Activated CD8-positive, alpha-beta T cell treated with anti-CD3 and anti-CD28 coated beads for 36 hours (primary cell): ENCODE data around the gene ZC3H10. TPM values are rescaled to one million over a fixed set of nuclear protein-coding genes. Genes with fewer than 3 reads are reported as not detected.

Experiments used
- ATAC-seq: fragments of 200-7000 bp; cut with Tn5 transposase; one replicate; pipeline ENCODE4 v1.10.0; 2021; ENCODE audit warnings: mild to moderate bottlenecking, moderate library complexity
- CTCF ChIA-PET: fragments of 350-600 bp; sonication (Branson Sonifier 250); formaldehyde crosslinking; loops from one replicate; lab custom pipeline; 2021; ENCODE audit warnings: antibody characterized with exemption; lab: Charles Lee
- POLR2A ChIA-PET: fragments of 350-600 bp; sonication (Branson Sonifier 250); formaldehyde crosslinking; loops from one replicate; lab custom pipeline; 2021; ENCODE audit warnings: antibody characterized with exemption; lab: Charles Lee
- DNase-seq: peaks from one replicate; pipeline ENCODE4 v3.0.0-alpha.2; 2020
- H3K27ac Mint-ChIP-seq: one replicate; pipeline ENCODE4 v1.8.0; 2021; ENCODE audit warnings: mild to moderate bottlenecking, mixed read lengths
- H3K27me3 Mint-ChIP-seq: one replicate; pipeline ENCODE4 v1.8.0; 2021; ENCODE audit warnings: mixed read lengths
- H3K36me3 Mint-ChIP-seq: one replicate; pipeline ENCODE4 v1.8.0; 2021; ENCODE audit warnings: low read depth, mixed read lengths
- H3K4me1 Mint-ChIP-seq: one replicate; pipeline ENCODE4 v1.8.0; 2021; ENCODE audit warnings: low read depth, mixed read lengths
- H3K4me3 Mint-ChIP-seq: one replicate; pipeline ENCODE4 v1.8.0; 2021; ENCODE audit warnings: mild to moderate bottlenecking, moderate library complexity, mixed read lengths
- H3K9me3 Mint-ChIP-seq: one replicate; pipeline ENCODE4 v1.8.0; 2021; ENCODE audit warnings: mixed read lengths
- CTCF ChIP-seq: fragments of 200-600 bp; IDR thresholded peaks from one replicate; pipeline ENCODE4 v1.8.0; 2022; ENCODE audit warnings: antibody characterized with exemption, mild to moderate bottlenecking
- intact Hi-C: fragments of 100-400 bp; cut with micrococcal nuclease; formaldehyde crosslinking; loops from one replicate; pipeline ENCODE4 v1.10.0; 2022
- total RNA-seq, 2 experiments: library from RNA; stranded (reverse); gene quantifications; one replicate each; pipeline ENCODE4 v1.2.3, GENCODE V29; 2021

The ZC3H10 gene
- total RNA-seq, 2 experiments from 2014 or later: 6.8 to 7.2 TPM

- ATAC-seq: no peak
- Mint-ChIP-seq H3K4me1 (peaks cover 43% of the 10 kb centered on the region), H3K9me3 (no peaks in the 10 kb centered on the region), H3K27me3 (no peaks in the 10 kb centered on the region), H3K27ac (peak overlapping the region; percentile 99), H3K36me3 (peaks cover 31% of the 10 kb centered on the region), H3K4me3 (peak overlapping the region; percentile 95)
- CTCF ChIA-PET: interaction anchor here (0.8 to 8.1 kb wide), 7 partner anchors 12 to 364 kb away, joined by 3 to 53 read pairs (median 5); no protein-coding TSS in a partner anchor
- intact Hi-C loops: loop anchor here (2.0 kb wide), 1 partner anchor 60 kb away; no protein-coding TSS in a partner anchor
- no peak for DNase-seq
- TF ChIP-seq CTCF: no peak
- POLR2A ChIA-PET: interaction anchor here (1.6 to 9.1 kb wide), 9 partner anchors 11 to 203 kb away, joined by 3 to 162 read pairs (median 15); partner anchors contain the start of genes ERBB3, ESYT1, PYM1 and RPL41
These were observed 15.4 kb upstream of the ZC3H10 start for GRCh38 chr12:56102683-56103065.

DNA sequence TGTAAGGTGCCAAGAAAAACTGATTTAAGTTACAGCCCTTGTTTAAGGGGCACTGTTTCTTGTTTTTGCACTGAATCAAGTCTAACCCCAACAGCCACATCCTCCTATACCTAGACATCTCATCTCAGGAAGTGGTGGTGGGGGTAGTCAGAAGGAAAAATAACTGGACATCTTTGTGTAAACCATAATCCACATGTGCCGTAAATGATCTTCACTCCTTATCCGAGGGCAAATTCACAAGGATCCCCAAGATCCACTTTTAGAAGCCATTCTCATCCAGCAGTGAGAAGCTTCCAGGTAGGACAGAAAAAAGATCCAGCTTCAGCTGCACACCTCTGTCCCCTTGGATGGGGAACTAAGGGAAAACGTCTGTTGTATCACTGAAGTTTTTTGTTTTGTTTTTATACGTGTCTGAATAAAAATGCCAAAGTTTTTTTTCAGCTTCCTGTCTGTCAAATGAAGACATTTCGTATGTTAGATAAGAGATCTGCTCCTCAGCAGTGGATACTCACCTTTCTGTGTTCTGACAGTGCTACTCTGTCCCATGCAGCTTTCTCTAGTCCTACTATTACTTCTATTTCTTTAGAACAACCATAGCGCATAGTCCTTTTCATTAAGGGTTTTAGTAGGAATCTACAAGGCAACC, 14.9 kb upstream of the ZC3H10 start:
- Mint-ChIP-seq H3K36me3 (peaks cover 34% of the 10 kb centered on the region), H3K4me1 (peaks cover 46% of the 10 kb centered on the region), H3K27me3 (no peaks in the 10 kb centered on the region), H3K4me3 (peak overlapping the region; percentile 95), H3K9me3 (no peaks in the 10 kb centered on the region), H3K27ac (peak overlapping the region; percentile 99)
- ATAC-seq (no peak), DNase-seq (peak; percentile 25)
- intact Hi-C loops: loop anchor here (2.0 kb wide), 1 partner anchor 60 kb away; no protein-coding TSS in a partner anchor
- ChIA-PET POLR2A (interaction anchor here (1.2 to 9.1 kb wide), 14 partner anchors 8 to 210 kb away, joined by 3 to 162 read pairs (median 8); partner anchors contain the start of genes ERBB3, ESYT1, PYM1 and RPL41), CTCF (interaction anchor here (0.8 to 8.1 kb wide), 9 partner anchors 12 to 107 kb away, joined by 3 to 53 read pairs (median 7); partner anchors contain the start of genes ERBB3, SUOX and ZC3H10)
- TF ChIP-seq CTCF: no peak

- peaks cover 39% of the 10 kb centered on the region for H3K36me3 Mint-ChIP-seq
- ATAC-seq: peak; percentile 1
- H3K27ac Mint-ChIP-seq: peak overlapping the region; percentile 99
- no peak for DNase-seq
- H3K9me3 Mint-ChIP-seq: no peaks in the 10 kb centered on the region
- H3K4me3 Mint-ChIP-seq: peak overlapping the region; percentile 95
- intact Hi-C loops: loop anchor here (1.0 to 2.0 kb wide), 2 partner anchors 49 to 61 kb away; partner anchors contain the start of gene MYL6B
- no peak for TF ChIP-seq CTCF
- no peaks in the 10 kb centered on the region for H3K27me3 Mint-ChIP-seq
- POLR2A ChIA-PET: interaction anchor here (0.7 to 9.1 kb wide), 21 partner anchors 9 to 373 kb away, joined by 3 to 162 read pairs (median 7); partner anchors contain the start of genes ERBB3, ESYT1, PYM1 and RAB5B
- H3K4me1 Mint-ChIP-seq: peaks cover 47% of the 10 kb centered on the region
- CTCF ChIA-PET: interaction anchor here (0.8 to 8.1 kb wide), 17 partner anchors 10 to 164 kb away, joined by 3 to 53 read pairs (median 6); partner anchors contain the start of genes ERBB3, ESYT1, SUOX and ZC3H10
These were observed 14.3 kb upstream of the ZC3H10 start for GRCh38 chr12:56103823-56104108.

DNA sequence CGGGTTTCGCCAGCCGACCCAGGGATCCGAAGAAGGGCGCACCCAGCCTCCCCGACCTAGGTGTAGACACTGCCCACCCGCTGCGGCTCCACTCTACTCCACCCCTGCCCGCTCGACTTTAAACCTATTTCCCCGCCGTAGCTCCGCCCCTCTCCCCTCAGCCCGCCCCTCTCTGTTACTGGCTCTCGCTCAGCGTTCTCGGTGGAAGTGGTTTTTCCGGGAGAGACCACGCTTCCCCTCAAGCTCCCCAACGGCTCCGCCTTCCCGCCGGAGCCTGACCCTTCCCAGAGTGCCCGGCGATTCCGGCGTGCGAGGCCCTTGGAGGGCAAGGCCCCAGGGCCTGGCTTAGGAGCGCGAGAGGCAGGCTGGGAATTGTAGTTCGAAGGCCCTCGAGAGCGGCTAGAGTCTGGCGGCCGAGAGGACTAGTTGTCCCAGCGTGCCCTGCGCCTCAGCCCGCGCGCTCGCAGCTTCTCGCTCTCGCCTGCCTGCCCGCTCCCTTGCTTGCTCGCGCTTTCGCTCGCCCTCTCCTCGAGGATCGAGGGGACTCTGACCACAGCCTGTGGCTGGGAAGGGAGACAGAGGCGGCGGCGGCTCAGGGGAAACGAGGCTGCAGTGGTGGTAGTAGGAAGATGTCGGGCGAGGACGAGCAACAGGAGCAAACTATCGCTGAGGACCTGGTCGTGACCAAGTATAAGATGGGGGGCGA, 13.8 kb upstream of the ZC3H10 start, which contains the start of gene PA2G4:
Gene PA2G4, plus strand, starts transcription at position 451 of the 706 bp plus-strand sequence. Its CDS starts 179 bp downstream, at position 630.
- Mint-ChIP-seq H3K9me3 (no peaks in the 10 kb centered on the region), H3K4me1 (peaks cover 47% of the 10 kb centered on the region), H3K27ac (peak within 1 kb of the TSS; percentile 99), H3K27me3 (no peaks in the 10 kb centered on the region), H3K4me3 (peak within 1 kb of the TSS; percentile 95), H3K36me3 (peaks cover 43% of the 10 kb centered on the region)
- POLR2A ChIA-PET: interaction anchor here (0.5 to 9.1 kb wide), 25 partner anchors 9 to 385 kb away, joined by 3 to 162 read pairs (median 7); partner anchors contain the start of genes ERBB3, ESYT1, PYM1 and RAB5B
- intact Hi-C loops: loop anchor here (1.0 kb wide), 1 partner anchor 48 kb away; the partner anchor contains the start of gene MYL6B
- DNase-seq (peak; percentile 100), ATAC-seq (peak; percentile 94)
- CTCF ChIA-PET: interaction anchor here (0.8 to 8.1 kb wide), 17 partner anchors 9 to 164 kb away, joined by 3 to 53 read pairs (median 6); partner anchors contain the start of genes ERBB3, ESYT1, SMARCC2 and SUOX
- no peak for TF ChIP-seq CTCF
